Activated CD4-positive, alpha-beta T cell treated with anti-CD3 and anti-CD28 coated beads, Interleukin-2, amount 50 U/mL, for 16 hours (primary cell): ENCODE results near the gene FBN1.

Experiments
- DNase-seq: peaks from one replicate; pipeline ENCODE4 v3.0.0-alpha.2; 2020

FBN1 gene

DNA sequence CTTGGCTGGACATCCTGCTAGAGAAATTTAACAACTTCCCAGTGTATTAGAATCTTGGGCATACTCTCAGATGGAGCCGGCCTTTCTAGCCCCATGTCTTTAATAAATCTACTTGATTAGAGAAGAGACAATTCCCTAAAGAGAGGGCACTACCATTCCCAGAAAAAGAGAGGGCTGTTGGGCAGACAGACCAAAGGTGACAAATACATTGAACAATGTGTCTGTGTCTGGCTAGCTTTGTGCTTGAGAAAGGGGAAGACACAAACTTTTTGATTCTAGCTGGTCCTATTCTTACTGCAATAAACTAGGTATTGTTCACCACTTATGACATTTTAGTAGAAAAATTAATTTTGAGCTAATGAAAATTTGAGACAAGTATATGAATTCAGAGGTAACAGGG, 256.6 kb downstream of the FBN1 start:
- DNase-seq = no peak

DNA sequence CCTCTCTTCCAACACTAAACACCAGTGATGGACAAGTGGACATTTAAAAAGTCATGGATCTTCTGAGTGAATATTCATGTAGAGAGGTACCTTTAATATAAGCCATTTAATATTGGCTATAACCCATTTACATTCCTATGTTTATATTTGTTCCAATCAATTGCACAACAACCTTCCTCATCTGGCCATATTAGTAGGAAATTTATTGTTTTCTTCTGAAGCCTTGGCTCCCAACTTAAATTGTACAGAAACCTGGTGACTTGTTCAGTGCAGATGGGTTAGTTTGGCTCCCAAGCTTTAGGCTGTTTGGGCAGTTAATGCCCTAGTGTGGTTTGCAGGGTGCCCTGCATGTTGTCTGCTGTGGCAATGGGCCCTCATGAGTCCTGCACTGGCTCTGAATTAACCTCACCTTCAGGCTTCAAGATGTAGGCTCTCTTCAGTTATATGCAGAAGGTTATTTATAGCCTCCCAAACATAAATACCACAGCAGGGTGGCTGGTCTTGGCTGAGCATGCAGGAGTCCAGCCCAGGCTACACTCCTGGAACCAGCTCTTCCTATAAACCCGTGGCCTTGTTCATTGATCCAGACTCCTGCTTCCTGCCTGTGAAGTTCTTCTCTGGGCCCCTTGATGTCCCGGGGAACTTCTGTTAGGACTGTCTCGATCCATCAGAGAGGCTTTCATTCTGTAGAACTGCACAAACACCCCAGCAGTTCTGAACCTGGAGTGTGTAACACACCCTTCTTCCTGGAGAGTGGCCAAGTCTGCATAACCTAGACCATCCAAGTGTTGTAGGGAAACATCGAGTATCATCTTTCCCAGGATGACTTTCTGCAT, 257.3 kb downstream of the FBN1 start:
- DNase-seq = no peak

DNA sequence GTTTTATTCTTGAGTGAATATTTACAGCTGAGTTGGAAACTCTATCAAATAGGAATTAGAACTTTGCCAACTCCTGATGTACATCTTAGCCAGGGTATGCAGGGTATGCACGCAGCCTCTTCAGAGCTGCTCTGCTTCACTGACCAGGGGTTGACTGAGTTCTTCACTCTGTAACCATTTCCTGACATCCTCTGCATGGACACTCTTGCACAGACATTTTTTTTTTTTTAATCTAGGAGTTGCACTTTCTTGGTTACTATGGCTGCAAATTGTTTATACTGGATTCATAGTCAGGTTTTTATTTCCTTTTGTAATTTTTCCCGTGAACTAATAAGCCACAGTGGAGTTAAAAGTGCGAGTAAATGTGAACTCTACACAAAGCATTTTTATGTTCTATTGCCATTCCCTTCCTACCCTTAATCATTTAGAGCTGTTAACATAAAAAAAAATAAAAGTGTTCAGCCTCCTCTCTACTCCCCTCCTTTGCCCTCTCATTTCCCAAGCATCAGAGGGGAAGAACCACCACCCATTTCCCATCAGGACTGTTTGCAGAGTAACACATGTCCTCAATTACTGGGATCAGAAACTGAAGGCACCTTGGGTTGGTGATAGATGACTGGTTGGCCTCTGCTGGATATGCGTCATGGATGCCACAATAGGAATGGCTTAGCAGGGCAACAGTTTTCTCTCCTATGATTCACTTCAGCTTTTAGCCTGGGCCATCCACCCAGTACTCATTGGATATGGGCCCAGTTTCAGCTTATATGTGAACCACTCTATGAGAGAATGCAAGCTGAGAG, 260.3 kb downstream of the FBN1 start:
- DNase-seq = no peak

DNA sequence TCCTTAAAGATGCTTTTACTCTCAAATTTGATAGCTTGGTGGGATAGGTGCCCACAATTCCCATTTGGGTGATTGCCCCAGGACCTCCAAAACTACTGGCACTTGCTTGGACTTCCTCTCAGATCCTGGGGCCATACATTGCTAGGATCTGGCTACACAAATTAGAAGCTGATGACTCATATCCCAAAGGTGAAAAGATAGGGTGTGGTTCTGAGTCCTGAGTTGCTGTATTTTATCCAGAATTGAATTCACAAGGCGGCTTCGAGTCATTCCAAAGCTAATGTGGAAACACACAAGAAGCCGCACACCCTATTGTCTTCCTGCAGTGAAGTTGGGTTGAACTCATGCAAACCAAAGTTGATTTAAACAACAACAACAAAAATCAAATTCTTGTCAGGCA, 260.9 kb downstream of the FBN1 start:
- no peak for DNase-seq

DNA sequence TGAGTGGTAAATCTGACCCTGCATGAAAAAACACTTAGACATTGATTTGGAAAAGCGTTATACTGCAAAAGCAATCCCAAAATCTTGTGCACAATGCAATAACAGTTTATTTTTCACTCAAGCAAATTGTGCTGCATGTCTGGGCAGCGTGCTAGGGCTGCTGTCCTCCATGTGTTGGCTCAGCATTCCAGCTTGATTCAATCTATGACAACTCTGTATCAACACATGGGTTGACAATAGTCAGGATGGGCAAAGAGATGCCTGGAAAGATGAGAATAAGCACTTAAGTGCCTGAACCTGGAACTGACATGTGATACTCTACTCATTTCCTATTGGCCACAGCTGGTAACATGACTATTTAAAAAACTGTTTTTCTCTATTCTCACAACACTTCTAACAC, 262.5 kb downstream of the FBN1 start:
- no peak for DNase-seq

DNA sequence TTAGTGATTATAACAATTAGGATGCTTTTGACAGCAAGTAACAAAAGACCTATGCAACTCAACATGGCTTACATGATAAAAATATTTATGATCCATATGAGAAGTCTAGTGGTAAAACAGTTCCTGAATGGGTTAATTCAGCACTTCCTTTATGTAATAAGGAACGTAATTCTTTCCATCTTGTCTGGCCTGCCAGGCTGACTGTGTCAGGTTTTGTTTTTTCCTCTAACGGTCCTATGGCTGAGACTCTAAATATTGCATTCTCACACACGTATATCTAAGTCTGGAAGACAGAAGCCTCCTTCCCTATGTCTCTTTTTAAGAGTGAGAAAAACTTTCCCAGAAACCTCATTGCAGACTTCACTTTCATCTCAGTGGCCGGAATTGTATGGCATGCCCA, 263.6 kb downstream of the FBN1 start:
- DNase-seq = no peak

DNA sequence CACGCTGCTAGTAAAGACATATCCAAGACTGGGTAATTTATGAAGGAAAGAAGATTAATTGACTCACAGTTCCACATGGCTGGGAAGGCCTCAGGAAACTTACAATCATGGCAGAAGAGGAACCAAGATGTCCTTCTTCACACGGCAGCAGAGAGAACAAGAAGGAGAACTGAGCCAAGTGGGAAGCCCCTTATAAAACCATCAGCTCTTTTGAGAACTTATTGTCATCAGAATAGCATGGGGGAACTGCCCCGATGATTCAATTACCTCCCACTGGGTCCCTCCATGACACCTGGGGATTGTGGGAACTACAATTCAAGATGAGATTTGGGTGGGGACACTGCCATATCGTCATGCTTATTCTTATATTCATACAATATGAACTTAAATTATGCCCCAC, 265.3 kb downstream of the FBN1 start:
- DNase-seq = no peak

DNA sequence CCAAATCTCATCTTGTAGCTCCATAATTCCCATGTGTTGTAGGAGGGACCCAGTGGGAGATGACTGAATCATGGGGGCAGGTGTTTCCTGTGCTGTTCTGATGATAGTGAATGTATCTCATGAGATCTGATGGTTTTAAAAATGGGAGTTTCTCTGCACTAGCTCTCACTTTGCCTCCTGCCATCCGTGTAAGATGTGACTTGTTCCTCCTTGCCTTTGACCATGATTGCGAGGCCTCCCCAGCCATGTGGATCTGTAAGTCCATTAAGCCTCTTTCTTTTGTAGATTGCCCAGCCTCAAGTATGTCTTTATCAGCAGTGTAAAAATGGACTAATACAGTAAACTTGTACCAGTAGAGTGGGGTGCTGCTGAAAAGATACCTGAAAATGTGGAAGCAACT, 269.7 kb downstream of the FBN1 start:
- no peak for DNase-seq

DNA sequence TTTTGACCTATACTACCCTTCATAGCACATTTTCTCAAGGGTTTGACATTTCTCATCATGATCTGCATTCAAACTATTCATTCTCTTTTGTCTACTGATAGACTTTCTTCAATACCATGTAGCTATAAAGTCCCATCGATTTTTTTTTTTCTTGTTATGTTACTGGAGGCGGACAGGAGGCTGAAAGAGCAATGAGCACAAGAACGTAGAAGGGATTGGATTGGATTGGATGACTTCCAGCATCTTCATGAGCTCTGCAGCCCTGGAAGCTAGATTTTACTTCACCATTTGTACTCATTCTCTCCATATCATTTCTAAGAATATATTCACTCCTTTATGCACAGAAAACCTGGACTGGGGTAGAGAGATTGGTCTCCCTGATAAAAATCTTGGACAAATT, 271.0 kb downstream of the FBN1 start:
- DNase-seq = no peak

DNA sequence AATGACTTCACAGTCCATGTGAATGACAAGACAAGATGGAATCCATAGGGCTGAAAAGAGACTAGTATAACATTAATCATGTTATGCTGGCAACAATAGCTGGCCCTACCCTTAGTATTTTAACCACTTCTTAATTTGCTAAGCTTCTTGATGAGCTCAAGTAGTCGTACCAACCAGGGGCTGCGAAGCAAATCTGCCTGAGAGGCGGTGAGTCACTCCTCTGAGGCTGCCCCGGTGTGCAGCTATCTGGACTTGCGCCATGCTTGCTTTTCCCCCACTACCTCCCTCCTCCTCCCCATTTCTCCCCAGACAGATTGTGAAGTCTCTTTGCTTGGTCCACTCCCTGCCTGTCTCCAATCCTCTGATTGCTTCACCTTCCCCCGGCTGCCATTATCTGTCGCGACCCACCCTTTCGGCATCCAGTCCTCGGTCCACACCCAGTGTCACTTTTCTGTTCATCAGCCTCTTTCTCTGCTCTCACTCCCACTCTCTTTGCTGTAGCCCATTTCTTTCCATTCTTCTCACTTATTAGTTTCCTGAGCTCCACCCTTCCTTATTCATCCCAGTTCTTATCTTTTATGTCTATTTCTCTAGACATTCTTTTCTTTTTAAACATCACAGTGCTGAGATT, 271.6 kb downstream of the FBN1 start:
- no peak for DNase-seq

DNA sequence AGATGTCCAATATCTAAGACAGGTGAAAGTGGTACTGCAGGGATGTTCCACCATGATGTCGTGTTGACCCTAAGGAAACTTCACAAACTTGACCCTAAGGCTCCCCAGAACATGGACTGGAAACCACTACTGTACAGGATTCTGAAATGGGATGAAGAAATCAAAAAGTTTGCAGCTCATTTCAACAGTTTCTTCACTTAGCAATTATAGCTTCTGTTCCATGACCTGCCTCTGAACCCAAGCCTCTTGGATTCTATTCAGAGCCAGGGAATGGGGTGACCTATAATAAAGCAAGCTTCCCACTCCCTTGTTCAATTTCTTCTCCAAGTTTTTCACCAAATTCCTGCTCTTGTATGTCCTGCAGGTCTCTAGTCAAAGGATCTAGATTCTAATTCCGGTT, 273.5 kb downstream of the FBN1 start:
- no peak for DNase-seq

DNA sequence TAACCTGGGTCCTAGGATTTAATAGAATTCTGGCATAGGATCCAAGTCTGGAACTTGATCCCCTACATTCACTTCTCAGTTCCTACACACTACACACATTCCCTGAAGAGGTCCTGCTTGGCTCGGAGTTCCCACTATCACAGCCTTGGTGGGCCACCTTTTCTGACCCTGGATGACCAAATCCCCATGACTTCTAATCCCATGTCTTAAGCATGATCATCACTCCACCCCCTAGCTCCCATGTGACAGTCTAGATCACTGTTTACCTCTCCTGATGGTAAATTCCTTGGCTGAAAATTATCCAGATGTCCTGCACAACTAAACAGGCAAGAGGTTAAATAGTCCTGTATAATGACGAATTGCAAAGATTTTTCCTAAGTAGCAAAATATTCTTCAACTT, 274.0 kb downstream of the FBN1 start:
- no peak for DNase-seq

DNA sequence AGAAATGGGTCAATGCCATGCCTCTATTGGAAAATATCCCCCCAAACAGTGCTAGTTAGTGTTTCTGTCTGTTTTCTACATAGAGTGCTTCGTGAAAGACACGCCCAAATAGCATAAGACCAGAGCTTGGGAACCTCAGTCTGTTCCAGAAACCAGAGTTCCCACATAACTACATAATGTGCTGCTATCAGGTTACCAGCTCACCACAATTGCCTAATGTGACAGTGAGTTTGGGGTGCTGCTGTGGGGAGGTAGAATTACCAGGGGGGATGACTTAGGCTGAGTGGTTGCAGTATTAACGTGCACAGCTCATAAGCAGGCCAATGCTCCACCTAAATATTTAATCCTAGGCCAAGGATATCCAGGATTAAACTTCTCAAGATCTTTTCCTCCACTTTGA, 275.0 kb downstream of the FBN1 start:
- no peak for DNase-seq

DNA sequence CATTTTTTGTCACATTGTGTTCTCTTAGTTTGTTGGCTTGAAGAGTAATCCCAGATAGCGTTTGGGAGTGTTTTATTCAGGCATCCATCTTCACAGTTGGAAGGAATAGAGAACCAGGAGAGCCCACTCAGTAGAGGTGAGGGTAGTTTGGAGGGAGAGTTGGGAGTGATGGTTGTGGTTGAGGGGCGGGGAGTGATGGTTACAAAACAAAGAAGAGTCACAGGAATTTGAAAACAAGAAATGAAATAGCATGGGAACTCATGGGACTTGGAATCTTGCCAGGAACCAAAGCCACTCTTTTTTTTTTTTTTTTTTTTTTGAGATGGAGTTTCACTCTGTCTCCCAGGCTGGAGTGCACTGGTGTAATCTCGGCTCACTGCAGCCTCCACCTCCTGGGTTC, 278.0 kb downstream of the FBN1 start:
- DNase-seq = no peak

DNA sequence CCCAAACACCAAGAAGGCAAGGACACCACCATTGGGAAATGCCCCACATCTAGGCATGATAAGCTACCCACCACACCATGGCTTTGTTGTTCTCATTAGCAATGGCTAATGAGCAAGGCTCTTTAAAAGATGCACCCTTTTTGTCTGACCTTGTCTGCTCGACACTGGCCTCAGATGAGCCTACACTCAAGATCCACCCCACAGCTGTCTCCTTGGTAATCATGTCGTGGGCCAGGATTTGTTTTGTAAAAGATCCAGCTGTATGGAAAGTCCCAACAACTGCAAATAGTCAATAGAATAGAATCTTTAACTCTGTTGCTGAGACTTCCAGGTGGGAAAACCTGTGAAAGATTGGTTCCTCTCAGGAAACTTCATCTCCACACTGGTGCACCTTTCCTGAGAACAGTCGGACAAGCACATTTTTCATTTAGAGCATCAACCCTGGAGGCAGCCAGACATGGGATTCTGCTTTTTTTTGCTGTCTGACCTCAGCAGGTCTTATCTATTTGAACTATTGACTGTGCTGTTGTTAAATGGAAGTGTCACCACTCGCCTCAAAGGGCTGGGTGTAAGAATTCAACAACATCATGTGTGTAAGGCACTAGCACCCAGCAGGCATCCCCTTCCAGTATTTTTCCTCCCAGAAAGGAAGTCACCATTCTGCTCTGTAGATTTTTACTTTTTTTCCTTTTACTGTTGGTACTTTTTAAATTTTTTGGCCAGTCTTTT, 278.8 kb downstream of the FBN1 start:
- DNase-seq = no peak

DNA sequence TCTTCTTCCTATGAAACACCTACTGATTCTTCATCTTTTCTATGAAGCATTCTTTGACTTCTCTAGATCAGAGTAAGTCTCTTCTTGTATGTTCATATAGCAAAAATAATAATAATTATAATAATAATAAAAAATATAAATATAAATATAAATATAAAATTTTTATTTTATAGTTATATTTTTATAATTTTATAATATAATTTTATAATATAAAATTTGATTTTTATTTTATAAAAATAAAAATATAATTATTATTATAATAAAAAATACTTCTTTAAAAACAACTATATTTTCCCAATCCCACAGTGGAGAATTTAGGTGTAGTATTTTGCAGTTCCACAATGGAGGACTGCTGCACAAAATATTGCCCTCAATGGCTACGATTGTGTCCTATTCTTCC, 279.9 kb downstream of the FBN1 start:
- DNase-seq = no peak

DNA sequence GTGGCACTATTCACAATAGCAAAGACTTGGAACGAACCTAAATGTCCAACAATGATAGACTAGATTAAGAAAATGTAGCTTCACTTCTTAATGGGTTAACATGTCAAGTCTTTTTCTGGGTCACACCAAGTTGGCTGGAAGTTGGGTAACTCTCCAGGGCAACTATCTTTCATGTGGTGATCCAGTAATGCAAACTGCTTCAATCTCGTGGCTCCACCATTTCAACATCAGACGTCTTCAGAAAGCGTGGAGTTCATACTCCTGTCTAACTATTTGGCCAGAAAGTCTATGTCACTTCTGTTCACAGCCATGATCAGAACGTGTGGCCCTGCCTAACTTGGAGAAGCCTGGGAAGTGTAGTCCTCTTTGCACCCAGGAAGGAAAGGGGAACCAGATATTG, 282.0 kb downstream of the FBN1 start:
- DNase-seq = no peak

DNA sequence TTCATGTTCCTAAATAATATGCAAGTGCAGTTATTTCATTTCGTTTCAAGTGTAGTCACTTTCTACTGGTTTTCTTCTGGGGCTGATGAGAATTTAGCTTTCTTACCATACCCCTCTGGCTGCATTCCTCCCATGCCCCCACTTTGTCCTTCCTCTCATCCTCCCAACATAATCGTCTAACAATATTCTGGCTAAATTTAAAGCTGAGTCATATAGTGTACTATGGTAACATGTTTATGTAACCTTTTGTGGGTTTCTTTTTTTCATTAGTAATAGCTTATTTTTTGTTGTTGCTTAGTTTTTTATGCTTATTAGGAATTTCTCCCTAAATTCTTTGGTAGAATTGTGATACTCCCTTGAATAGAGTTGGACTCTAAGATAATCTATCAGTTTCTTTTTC, 283.8 kb downstream of the FBN1 start:
- DNase-seq = no peak

DNA sequence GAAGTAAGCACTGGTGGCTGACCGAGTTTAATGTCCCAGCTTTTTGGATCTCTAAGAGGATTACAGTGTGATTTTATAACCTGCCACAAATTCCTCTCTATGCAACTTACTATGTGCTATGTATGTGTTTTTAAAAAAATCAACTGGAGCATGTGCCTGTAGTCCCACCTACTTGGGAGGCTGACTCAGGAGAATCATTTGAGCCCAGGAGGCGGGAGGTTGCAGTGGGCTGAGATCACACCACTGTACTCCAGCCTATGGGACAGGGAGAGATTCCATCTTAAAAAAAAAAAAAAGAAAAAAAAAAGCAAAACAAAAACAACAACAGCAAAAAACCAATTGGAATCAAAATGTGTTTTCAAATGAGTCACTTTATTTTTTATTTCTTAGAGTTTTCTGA, 284.7 kb downstream of the FBN1 start:
- DNase-seq = no peak
